K562 treated with DMSO at 1 percent for 24 hours (cell line): ENCODE measurements around the gene PDE12. TPM values are rescaled to one million over a fixed set of nuclear protein-coding genes. Genes with fewer than 3 reads are reported as not detected.

Experiments
- total RNA-seq: library from RNA; unstranded; fragments of 300-600 nt; gene quantifications from 2 replicates; pipeline ENCODE4 v1.2.3, GENCODE V29; 2022; ENCODE audit warnings: low read depth; ENCODE audit not compliant: insufficient read depth

The PDE12 gene, protein sequence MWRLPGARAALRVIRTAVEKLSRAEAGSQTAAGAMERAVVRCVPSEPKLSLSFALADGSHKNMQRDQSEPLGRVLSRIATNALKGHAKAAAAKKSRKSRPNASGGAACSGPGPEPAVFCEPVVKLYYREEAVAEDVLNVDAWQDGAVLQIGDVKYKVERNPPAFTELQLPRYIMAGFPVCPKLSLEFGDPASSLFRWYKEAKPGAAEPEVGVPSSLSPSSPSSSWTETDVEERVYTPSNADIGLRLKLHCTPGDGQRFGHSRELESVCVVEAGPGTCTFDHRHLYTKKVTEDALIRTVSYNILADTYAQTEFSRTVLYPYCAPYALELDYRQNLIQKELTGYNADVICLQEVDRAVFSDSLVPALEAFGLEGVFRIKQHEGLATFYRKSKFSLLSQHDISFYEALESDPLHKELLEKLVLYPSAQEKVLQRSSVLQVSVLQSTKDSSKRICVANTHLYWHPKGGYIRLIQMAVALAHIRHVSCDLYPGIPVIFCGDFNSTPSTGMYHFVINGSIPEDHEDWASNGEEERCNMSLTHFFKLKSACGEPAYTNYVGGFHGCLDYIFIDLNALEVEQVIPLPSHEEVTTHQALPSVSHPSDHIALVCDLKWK
- 12.8 and 13.6 TPM in 2 replicates for total RNA-seq

DNA sequence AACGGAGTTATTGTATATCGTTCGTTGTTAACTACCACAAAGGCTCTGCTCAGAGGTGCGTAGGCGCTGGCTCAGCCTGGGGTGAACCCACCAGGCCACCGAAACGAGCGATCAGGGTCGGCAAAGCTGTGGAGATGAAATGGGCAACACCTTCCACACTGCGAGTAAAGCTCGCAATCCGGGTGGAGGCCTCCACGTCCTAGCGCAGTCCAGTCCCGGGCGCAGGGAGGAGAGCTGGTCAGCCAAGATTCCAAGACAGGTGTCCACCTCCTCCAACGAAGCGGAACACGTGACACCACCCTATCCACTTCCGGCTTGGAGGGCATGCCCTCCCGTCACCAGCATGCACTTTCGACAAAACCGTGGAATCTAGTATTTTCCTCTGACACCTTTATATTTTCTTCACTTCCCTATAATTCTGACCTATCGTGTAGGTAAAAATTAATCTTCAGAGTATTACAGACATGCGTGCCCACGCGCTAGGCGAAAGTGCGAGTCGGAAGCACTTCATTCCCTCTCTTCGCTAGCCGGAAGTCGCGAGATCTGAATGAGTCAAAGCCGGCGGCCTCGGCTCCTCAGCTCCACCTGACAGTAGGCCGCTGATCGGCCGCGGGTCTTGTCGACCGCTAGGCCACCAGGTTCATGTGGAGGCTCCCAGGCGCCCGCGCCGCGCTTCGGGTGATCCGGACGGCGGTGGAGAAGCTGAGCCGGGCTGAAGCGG lies at the start of gene PDE12:
TSS of gene PDE12 (plus strand) at position 537 of the 721 bp plus-strand sequence. CDS start at position 643, 106 bp downstream.

GRCh38 chr3:57544181-57545125 lies 11.6 kb upstream of the PDE12 start, which contains the start of gene DNAH12:
Gene DNAH12, minus strand, starts transcription at chr3:57544344. Its CDS starts 1,474 bp downstream, at chr3:57542870.

GRCh38 chr3:57597127-57597923 lies 41.3 kb downstream of the PDE12 start, which contains the start of gene ARF4:
Gene ARF4, minus strand, starts transcription at chr3:57597344. Its CDS starts 204 bp downstream, at chr3:57597140.

Other genes starting within 250 kb of the PDE12 start
- 0.09 and 0.46 TPM in 2 replicates for gene DNAH12, start 11.9 kb upstream of the PDE12 start, total RNA-seq
- 60.0 and 60.9 TPM in 2 replicates for gene ARF4, start 41.1 kb downstream of the PDE12 start, total RNA-seq
- gene DENND6A, start 136.8 kb downstream of the PDE12 start, total RNA-seq: 4.4 and 6.4 TPM in 2 replicates
- gene SLMAP, start 200.0 kb downstream of the PDE12 start, total RNA-seq: 19.6 and 25.9 TPM in 2 replicates